Keratinocyte (primary cell): Measurements from ENCODE around the gene NFKB2.

Experiments used
- CTCF ChIP-seq, 3 experiments: IDR thresholded peaks in 1 of 3; conservative IDR thresholded peaks in 1 of 3; optimal IDR thresholded peaks in 1 of 3; 2 replicates in 2 of 3; 3 replicates in 1 of 3; pipeline versions ENCODE3 to v1.5.1; 2011; ENCODE audit warnings: low read length in 3 of 3, mild to moderate bottlenecking in 3 of 3, moderate library complexity in 2 of 3, control low read depth in 1 of 3, inconsistent platforms in 1 of 3; ENCODE audit not compliant: insufficient read depth in 2 of 3; ENCODE audit errors: extremely low read depth in 1 of 3
- EZH2 ChIP-seq: IDR thresholded peaks from one replicate; pipeline ENCODE4 v1.6.1; 2012; ENCODE audit warnings: inconsistent platforms, mild to moderate bottlenecking, low read length, moderate library complexity

- TF ChIP-seq CTCF (optimal IDR thresholded peaks at IDR 0.05 in 1 of 3, IDR thresholded peaks at IDR 0.05 in 1 of 3, conservative IDR thresholded peaks at IDR 0.05 in 1 of 3; ENCODE audit: extremely low read depth in 1 of 3, insufficient read depth in 2 of 3, low read length in 3 of 3) (no peak), EZH2 (no peak)
Observed at GRCh38 chr10:102376901-102377300, 18.6 kb upstream of the NFKB2 start.
